ENCODE measurements around the gene MSI2.

GRCh38 chr17:57245786-57246185, 10.5 kb upstream of the MSI2 start:
- no peak for TF ChIP-seq CTCF (IDR thresholded peaks at IDR 0.05)
- no peak for TF ChIP-seq POLR2A (IDR thresholded peaks at IDR 0.05)

All from adrenal gland (tissue), 5 donors.